MCF 10A (cell line): Measurements from ENCODE around the gene SULT1C4. TPM values are rescaled to one million over a fixed set of nuclear protein-coding genes. Genes with fewer than 3 reads are reported as not detected.

Experiments
- Bru-seq: library from RNA; stranded (reverse); fragments of 400-500 nt; gene quantifications from one replicate; lab custom pipeline; 2021; lab: Mats Ljungman, UMichigan
- BruChase-seq, 2 experiments: library from RNA; stranded (reverse); fragments of 400-500 nt; gene quantifications; one replicate each; lab custom pipeline; 2021; lab: Mats Ljungman, UMichigan
- BruUV-seq: library from RNA; stranded (reverse); fragments of 400-500 nt; replicated peaks from 2 replicates; lab custom pipeline; 2021; lab: Mats Ljungman, UMichigan
- CTCF ChIA-PET: fragments of 300-600 bp; sonication (Branson Sonifier 250); formaldehyde crosslinking; extraction: SDS; loops from one replicate; lab custom pipeline; 2021; ENCODE audit warnings: antibody characterized with exemption, inconsistent platforms; lab: Yijun Ruan, JAX
- POLR2A ChIA-PET: fragments of 300-600, 350-650 bp; sonication (Branson Sonifier 250); formaldehyde crosslinking; extraction: SDS; loops from one replicate; lab custom pipeline; 2020; ENCODE audit warnings: antibody characterized with exemption, inconsistent platforms; lab: Yijun Ruan, JAX
- DNase-seq: peaks from one replicate; pipeline ENCODE4 v3.0.0-alpha.2; 2018; ENCODE audit not compliant: unreplicated experiment
- H3K27ac Mint-ChIP-seq: one replicate; pipeline ENCODE4 v1.8.0; 2022; ENCODE audit warnings: mild to moderate bottlenecking, low read depth, mixed read lengths; ENCODE audit not compliant: unreplicated experiment
- H3K27me3 Mint-ChIP-seq: one replicate; pipeline ENCODE4 v1.8.0; 2022; ENCODE audit warnings: mixed read lengths; ENCODE audit not compliant: insufficient read depth, unreplicated experiment
- H3K36me3 Mint-ChIP-seq: one replicate; pipeline ENCODE4 v1.8.0; 2022; ENCODE audit warnings: mild to moderate bottlenecking, moderate library complexity, mixed read lengths; ENCODE audit not compliant: insufficient read depth, unreplicated experiment
- H3K4me1 Mint-ChIP-seq: one replicate; pipeline ENCODE4 v1.8.0; 2022; ENCODE audit warnings: mixed read lengths; ENCODE audit not compliant: insufficient read depth, unreplicated experiment
- H3K4me3 Mint-ChIP-seq: one replicate; pipeline ENCODE4 v1.8.0; 2022; ENCODE audit warnings: mild to moderate bottlenecking, moderate library complexity, mixed read lengths; ENCODE audit not compliant: unreplicated experiment
- H3K9me3 Mint-ChIP-seq: one replicate; pipeline ENCODE4 v1.8.0; 2022; ENCODE audit warnings: mixed read lengths; ENCODE audit not compliant: unreplicated experiment
- intact Hi-C: fragments of 100-400 bp; cut with micrococcal nuclease; formaldehyde crosslinking; loops from 2 replicates; pipeline ENCODE4 v1.14.1; 2022
- long read RNA-seq: library from polyadenylated mRNA; stranded (forward); transcript quantifications from one replicate; pipeline ENCODE4 v2.0.0, GENCODE V29; 2022
- total RNA-seq: library from RNA; stranded (reverse); gene quantifications from 2 replicates; pipeline ENCODE4 v1.2.3, GENCODE V29; 2022
- TF ChIP-seq, protein P1 (sequence below): fragments of 200-600 bp; IDR thresholded peaks from one replicate; pipeline ENCODE4 v1.8.0; 2022; ENCODE audit warnings: antibody characterized with exemption, mild to moderate bottlenecking; ENCODE audit not compliant: unreplicated experiment

SULT1C4 gene
- total RNA-seq (not detected in 2 replicates), Bru-seq, nascent RNA (not detected), BruChase-seq, experiment 1, labeled RNA remaining after a 6-hour chase (not detected), BruChase-seq, experiment 2, labeled RNA remaining after a 2-hour chase (not detected)
- long read RNA-seq, result 0 reads

DNA sequence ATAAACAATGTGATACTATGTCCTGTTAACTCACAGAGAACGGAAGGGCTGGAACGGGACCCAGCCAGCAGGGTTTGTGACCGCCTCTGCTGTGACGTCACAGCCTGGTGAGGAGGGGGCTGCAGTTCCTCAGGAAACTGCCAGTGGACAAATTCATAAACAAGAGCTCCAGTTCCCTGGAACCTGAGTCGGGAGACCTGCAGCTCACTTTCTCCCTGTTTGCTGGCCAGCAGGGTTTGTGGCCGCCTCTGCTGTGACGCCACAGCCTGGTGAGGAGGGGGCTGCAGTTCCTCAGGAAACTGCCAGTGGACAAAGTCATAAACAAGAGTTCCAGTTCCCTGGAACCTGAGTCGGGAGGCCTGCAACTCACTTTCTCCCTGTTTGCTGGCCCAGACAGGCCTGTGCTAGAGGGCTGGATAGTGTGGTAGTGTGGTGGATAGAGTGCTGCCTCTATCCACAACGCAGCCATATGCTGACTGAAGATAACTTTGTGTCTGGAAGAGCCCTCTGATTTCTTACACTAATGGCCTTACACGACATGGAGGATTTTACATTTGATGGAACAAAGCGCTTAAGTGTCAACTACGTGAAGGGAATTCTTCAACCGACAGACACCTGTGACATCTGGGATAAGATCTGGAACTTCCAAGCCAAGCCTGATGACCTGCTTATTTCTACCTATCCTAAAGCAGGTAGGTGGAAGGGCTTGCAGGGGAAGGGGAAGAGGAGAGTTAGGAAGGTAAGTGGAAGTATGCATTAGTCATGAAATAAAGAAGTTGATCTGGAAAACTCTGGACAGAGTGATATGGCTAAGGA lies at the start of gene SULT1C4:
Gene SULT1C4, plus strand, starts transcription at position 140 of the 816 bp plus-strand sequence. Its CDS starts 384 bp downstream, at position 524.
- CTCF ChIA-PET, result interaction anchor here (0.8 to 1.3 kb wide), 2 partner anchors 11 to 20 kb away, joined by 3 to 5 read pairs; no protein-coding TSS in a partner anchor
- Mint-ChIP-seq H3K36me3 (no peaks in the 10 kb centered on the region), H3K27me3 (no peaks in the 10 kb centered on the region), H3K4me3 (no peak within 1 kb of the TSS), H3K4me1 (no peaks in the 10 kb centered on the region), H3K27ac (no peak within 1 kb of the TSS), H3K9me3 (no peaks in the 10 kb centered on the region)
- intact Hi-C loops, result no loop called here
- DNase-seq, result no peak
- no TSS peak for BruUV-seq
- POLR2A ChIA-PET, result interaction anchor here (1.0 kb wide), 1 partner anchor 12 kb away, joined by 3 read pairs; no protein-coding TSS in a partner anchor
- TF ChIP-seq, protein P1, sequence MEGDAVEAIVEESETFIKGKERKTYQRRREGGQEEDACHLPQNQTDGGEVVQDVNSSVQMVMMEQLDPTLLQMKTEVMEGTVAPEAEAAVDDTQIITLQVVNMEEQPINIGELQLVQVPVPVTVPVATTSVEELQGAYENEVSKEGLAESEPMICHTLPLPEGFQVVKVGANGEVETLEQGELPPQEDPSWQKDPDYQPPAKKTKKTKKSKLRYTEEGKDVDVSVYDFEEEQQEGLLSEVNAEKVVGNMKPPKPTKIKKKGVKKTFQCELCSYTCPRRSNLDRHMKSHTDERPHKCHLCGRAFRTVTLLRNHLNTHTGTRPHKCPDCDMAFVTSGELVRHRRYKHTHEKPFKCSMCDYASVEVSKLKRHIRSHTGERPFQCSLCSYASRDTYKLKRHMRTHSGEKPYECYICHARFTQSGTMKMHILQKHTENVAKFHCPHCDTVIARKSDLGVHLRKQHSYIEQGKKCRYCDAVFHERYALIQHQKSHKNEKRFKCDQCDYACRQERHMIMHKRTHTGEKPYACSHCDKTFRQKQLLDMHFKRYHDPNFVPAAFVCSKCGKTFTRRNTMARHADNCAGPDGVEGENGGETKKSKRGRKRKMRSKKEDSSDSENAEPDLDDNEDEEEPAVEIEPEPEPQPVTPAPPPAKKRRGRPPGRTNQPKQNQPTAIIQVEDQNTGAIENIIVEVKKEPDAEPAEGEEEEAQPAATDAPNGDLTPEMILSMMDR, result no peak

DNA sequence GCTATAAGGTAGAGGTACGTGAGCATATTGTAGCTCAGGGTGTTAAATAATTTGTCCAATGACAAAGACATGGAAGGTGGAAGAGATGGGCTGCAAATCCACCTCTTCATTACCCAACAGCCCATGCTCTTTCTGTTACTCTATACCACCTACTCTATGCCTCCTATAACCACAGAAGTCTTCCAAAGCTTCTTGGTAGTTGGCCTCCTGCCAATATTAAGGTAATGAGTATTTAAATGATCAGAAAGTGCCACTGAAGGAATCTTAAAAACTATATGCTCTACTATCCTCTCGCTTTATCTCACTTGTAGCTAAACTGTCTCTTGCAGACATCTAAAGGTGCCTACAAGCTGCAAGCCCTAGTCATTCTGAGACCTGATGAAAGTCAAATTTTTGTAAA lies 48.0 kb upstream of the SULT1C4 start:
- Mint-ChIP-seq H3K36me3 (no peaks in the 10 kb centered on the region), H3K4me1 (peaks cover 9% of the 10 kb centered on the region), H3K9me3 (no peaks in the 10 kb centered on the region), H3K27ac (no peak overlapping the region), H3K4me3 (no peak overlapping the region), H3K27me3 (no peaks in the 10 kb centered on the region)
- POLR2A ChIA-PET, result interaction anchor here (0.7 kb wide), 1 partner anchor 1061 kb away, joined by 3 read pairs; no protein-coding TSS in a partner anchor
- no TSS peak for BruUV-seq
- TF ChIP-seq, protein P1, result no peak
- intact Hi-C loops, result no loop called here
- CTCF ChIA-PET, result interaction anchor here (1.0 kb wide), 1 partner anchor 307 kb away, joined by 3 read pairs; no protein-coding TSS in a partner anchor
- DNase-seq, result no peak

DNA sequence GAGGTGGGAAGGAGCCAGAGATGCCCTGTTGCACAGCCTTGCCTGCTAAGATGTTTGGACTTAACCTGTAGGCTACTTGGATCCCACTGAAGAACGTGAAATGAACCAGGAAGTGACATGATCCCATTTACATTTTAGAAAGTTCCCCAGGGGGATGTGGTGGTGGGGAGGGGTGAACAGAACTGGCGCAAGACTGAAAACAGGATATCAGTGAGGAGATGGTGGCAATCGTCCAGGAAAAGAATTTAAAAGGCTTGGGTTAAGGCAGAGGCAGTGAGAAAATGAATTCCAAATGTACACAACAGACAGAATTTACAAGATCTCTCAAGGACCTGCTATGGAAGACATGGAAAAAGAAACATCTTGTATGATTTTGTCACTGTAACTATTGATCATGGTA lies 46.8 kb upstream of the SULT1C4 start:
- no peak overlapping the region for H3K4me3 Mint-ChIP-seq
- ChIA-PET CTCF (no interaction called here), POLR2A (no interaction called here)
- H3K27me3 Mint-ChIP-seq, result no peaks in the 10 kb centered on the region
- no peaks in the 10 kb centered on the region for H3K9me3 Mint-ChIP-seq
- no peak for DNase-seq
- H3K27ac Mint-ChIP-seq, result no peak overlapping the region
- intact Hi-C loops, result no loop called here
- peaks cover 9% of the 10 kb centered on the region for H3K4me1 Mint-ChIP-seq
- no TSS peak for BruUV-seq
- TF ChIP-seq, protein P1, result no peak
- no peaks in the 10 kb centered on the region for H3K36me3 Mint-ChIP-seq

DNA sequence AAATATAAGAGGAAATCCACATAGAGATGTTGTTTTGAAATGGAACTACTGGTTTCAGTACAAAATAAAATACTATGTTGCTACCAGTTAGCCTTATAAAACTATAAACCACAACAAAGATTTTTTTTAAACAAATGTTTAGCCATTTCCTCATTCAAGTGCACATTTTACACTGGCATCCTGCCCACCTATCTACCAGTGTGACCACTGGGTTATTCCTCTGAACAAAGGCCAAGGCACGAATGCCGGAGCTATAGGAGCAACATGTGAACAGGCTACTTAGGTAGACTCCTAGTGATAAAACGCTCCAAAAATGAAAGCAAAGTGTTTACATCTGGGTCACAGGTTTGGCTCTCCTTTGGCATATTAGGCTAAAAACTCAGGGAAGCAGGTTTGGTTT lies 31.8 kb upstream of the SULT1C4 start:
- ChIA-PET POLR2A (interaction anchor here (0.7 to 1.0 kb wide), 2 partner anchors 288 to 291 kb away, joined by 3 to 5 read pairs; no protein-coding TSS in a partner anchor), CTCF (interaction anchor here (0.7 to 2.0 kb wide), 2 partner anchors 238 to 789 kb away, joined by 3 to 5 read pairs; no protein-coding TSS in a partner anchor)
- H3K36me3 Mint-ChIP-seq, result no peaks in the 10 kb centered on the region
- no TSS peak for BruUV-seq
- no peak for DNase-seq
- no peaks in the 10 kb centered on the region for H3K27me3 Mint-ChIP-seq
- TF ChIP-seq, protein P1, result no peak
- intact Hi-C loops, result loop anchor here (5.0 kb wide), 1 partner anchor 146 kb away; no protein-coding TSS in a partner anchor
- peaks cover 6% of the 10 kb centered on the region for H3K9me3 Mint-ChIP-seq
- no peaks in the 10 kb centered on the region for H3K4me1 Mint-ChIP-seq
- H3K4me3 Mint-ChIP-seq, result no peak overlapping the region
- H3K27ac Mint-ChIP-seq, result no peak overlapping the region
